NCI-H2196 (cell line): ENCODE results near the gene BBX.

Experiments
- DNase-seq: peaks from one replicate; lab custom pipeline; 2025; ENCODE audit not compliant: unreplicated experiment; lab: John Stamatoyannopoulos, UW

Gene BBX

DNA sequence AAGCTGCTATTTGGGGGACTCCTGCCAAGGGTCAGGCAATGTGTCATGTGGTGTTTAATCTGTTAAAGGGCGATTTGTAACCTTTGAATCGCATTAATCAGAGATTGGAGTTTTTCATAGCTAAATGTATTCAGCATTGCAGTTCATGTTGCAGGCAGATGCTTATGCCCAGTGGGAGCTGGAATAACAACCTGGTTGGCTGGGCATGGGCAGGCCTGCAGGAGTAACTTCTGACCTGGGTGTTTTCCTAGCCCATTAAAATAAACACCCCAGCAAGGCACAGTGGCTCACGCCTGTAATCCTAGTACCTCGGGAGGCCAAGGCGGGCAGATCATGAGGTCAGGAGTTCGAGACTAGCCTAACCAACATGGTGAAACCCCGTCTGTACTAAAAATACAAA lies 268.7 kb downstream of the BBX start:
- no peak for DNase-seq

DNA sequence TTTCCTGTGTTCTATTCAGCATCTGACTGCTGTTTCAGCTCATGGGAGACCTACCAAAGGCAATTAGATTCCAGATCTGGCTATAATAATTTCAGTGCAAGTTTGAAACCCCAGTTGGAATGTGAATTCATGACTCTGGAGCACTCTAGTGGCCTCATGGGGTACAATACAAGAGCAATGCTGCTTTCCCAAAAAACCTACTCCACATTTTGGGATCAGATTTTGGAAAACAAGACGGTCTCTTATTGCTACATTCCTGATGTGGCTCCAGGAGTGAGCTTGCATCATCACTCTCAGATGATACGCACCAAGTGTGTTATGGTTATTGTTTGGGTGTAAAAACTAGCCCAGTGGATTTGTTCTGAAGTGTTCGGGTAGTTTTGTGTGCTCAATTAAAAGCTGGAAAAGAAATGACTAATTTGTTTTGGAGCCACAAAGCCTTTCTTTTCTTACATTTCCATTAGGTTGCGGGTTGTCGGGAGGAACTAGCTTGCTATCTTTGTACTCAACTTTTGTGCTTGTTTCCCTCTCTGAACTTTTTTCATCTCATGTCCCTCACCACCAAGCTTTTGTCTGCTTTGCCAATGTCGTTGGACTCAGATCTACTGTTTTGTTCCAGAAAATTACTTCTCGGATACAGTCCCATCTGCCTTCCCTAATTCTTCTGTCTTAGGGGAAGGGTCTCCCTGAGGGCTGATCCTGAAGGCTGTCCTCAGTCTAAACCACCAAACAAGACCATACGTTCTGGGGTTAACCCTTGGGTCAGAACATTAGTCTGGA lies 272.1 kb downstream of the BBX start:
- no peak for DNase-seq

DNA sequence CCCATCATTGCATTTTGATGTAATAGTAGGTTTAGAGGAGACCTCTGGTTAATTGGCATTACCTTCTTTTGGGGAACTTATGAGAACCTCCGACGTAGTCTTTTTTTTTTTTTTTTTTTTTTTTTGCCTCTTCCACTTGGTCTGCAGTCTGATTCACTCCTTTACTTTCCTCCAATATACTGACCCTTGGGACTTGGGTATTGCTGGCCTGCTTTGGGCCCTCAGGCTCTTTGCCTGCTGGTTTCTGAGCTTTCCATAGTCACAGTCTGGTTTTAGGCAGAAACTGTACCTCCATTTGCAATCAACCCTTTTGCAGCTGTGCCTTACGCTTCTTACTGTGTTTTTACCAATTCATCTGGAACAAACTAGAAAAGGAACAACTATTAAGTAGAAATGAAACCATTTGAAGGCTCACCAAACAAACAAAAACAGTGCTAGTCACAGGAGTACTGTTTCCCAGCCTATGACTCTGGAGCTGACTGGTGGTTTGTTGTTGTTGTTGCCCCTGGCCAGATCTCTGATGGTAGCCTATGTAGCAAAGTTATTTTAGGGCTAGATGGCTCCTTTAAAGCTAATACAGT lies 272.8 kb downstream of the BBX start:
- no peak for DNase-seq

DNA sequence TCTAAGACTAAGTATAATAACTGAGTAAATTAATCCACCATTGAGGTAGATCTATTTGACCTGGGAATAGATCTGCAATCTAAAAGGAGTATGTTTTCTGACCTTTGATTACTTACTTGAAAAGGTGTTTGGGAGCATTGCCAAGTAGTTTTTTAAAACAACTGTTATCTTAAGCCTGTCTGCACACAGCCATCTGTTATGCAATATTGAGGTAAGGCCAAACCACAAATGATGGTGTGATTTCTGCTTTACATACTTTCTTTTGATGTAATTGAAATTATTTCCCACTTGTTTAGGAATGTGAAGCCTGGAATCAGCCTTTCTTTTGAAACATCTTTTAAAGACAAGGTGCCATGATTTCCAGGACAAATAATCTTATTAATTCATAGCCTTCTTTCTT lies 274.0 kb downstream of the BBX start:
- no peak for DNase-seq

DNA sequence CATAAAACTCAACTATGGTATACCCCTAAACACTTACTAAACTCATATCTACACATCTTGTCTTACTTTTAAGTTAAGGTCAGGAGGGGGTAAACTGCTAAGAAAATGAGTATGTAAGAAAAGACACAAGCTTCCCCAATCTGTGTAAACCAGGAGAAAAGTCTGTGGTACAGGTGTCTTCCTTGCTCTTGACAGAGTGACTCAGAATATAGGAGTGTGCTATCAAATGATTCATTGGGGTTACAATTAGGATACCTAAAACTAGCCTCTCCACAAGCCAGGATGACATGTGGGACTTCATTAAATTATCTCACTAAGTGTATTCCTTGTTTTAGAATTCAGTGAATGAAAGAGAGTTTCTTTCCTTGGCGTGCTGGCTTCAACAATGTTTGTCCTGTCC lies 274.8 kb downstream of the BBX start:
- no peak for DNase-seq

DNA sequence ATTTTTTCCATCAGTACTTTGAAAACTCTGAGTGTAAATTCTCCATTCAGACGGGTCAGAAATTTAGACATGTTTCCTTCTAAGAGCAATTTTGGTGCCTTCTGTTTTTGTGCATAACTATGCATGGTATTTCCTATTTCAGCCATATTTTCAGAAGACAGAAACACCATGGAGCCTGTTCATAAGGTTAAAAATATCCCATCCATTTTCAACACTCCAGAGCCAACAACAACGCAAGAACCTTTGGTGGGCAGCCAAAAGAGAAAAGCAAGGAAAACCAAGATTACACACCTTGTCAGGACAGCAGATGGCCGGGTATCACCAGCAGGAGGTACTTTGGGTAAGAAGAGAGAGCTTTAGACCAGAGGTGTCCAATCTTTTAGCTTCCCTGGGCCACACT lies 275.6 kb downstream of the BBX start:
- no peak for DNase-seq

DNA sequence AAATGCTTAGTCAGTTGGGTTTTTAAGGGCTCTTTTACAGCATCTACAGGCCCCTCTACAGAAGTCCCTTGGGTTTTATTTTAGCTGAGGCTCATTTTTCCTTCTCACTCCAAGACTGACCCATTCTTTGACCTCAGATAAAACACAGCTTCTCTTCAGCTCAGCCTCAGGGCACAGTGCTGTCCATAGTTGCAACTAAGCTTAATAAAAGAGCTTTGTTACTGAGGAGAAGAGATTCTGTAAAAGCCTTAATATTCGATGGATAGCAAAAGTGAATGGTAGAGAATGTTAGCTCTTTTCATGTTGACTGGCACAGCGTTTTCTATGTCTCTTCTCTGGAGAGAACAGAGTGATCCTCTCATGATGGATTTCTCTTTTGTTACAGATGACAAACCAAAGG lies 277.9 kb downstream of the BBX start:
- no peak for DNase-seq

DNA sequence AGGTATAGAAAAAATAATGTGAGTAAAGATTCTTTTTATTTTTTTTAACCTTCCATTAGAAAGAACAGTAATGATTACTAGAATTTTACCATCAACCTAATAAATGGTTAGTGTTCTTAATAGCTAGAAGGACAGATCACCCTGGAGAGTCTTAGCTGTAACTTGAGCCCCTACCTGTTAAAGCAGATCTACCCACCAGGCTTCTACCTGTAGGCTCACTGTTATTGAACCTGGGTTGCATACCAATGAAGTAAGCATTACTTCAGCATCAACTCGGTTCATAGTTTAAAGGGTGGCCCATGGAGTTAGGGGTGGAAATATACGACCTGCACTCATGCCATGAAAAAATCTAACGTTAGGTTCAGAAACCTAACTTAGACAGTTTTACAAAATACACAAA lies 280.4 kb downstream of the BBX start:
- no peak for DNase-seq

DNA sequence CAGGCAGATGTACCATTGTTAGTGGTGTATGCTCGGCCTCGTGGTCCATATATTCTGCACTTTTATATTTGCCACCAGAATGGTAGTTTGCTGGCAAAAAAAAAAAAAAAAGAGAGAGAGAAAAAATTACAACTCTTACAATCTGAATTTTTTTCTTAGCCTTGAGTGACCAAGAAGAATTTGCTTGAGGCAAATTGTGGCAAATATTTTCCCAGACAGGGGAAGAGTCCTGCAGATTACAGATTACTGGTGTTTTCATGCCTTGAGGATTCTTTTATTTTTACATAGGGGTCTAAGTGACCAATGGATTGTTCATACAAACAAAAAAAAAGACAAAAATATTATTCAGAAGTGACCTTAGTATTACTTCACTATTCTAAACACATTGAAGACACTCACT lies 283.3 kb downstream of the BBX start:
- no peak for DNase-seq

DNA sequence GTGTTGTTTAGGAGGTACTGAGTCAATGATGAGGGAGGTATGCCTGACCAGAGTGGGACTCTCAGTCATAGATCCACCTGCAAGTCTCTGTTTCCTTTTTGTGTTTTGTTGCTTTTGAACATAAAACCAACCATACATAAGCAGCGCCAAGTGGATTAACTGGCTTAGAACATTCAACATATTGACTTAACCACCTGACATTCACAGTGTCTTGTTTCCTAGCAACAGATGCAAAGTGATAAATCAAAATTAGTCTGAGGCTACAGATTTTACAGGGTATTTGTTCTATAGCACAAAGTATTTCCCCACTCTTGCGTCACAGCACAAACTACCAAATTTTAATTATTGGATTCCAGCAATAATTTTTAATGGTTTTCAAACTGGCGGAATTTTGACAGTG lies 283.8 kb downstream of the BBX start:
- no peak for DNase-seq

DNA sequence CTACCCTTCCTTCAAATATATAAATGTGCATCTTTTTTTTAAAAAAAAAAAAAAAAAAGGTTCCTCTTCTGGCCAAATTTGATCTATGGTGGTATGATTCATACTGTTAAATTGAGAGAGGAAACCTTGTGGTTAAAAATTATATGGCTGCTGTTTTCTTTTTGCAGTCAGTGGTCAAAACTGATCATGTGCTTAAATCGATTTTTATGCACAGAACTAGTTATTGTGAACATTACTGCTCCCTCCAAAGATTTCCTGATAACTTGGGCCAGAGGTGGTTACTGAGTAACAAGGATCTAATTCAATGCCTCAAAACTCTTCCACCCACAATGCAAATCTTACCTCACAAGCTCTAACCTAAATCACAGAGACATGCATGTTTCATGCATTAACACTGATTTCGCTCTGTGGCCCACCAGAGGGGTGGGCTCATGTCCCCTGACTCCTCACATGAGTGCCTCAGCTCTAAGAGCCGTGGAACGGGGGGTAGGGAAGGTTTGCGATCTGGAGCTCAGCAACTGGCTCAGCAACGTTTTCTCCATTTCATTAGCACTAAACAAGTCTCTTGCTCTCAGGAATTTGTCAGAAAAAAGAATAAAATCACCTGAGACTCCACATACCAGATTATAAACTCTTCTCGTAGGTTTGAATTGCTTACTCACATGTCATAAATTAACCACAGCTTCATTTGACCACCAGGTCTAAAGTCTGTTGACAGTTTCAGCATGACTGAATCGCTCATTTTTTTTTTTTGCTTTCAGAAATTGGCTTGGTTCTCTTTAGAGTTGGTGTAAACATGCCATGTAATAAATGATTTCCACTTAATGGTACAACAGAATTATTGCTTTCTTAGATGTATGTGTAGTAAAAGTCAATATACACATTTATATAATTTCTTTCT lies 287.7 kb downstream of the BBX start:
- DNase-seq, result no peak

DNA sequence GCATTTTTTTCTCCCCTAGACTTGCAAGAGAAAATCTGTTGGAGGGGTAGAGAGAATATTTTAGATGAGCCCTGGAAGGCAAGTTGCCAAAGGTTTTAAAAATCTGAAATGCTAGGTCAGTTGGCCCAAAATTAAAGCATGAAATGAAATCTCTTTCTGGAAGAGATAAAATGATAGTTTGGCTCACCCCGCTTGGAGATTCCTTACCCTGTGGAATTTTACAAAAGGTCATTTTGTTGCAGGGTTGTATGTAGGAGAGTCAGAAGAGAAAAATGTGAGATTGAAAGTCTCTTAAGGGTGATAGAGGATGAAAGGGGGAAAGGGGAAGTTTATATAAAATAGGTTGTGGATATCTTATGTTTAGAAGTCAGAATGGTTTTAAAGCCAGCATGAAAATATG lies 290.3 kb downstream of the BBX start:
- DNase-seq, result no peak

DNA sequence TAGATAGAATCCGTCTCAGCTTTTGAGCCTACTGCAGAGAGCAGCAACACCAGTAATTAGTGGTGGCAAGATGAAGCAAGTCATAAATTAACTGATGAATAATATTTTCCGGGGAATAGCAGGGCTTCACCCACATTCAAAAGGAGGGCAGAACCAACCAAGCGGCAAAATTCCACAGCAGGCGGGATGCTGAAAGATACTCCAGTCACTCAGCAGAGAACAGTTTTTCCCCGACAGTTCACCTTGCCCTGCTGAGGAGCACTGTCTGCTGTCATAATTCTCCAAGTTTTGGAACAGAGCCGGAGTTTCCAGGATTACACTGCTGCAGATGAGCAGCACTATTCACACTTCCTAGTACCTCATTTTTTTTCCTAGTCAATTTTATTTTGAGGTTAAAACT lies 293.3 kb downstream of the BBX start:
- no peak for DNase-seq

DNA sequence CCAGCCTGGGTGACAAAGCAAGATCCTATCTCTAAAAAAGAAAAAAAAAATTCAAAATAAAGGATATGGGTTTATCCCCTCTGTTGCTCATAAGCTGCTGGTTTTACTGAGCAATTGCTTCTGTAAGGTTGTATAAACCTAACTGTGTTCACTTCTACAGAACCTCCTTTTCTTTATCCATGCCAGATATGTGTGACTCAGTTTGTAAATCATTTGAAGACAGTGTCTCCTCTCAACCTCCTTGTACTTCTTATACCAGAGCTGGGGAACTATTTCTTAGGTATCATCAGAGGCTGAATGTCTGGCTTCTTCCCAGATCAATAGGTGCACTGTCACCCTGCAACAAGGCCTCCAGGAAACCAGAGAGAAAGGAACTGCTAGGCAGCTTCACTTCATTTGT lies 294.3 kb downstream of the BBX start:
- DNase-seq, result no peak

DNA sequence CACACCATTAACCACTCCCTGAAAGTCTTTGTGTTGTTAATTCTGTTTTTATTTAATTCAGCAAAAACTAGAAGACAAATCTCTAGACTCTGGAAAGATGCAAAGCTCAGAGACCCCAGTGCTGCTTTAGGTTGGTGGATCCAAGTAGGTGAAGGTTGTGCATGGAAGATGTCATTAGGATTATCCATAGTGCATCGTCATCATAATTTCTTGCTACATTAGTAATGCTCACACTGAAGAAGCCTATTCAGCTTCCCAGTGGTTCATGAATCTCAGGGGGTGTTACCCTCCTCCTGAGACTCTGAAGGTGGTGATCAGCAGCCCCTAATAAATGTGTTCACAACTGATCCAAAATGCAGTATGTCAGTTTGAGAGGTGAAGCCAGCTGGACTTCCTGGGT lies 295.3 kb downstream of the BBX start:
- no peak for DNase-seq

DNA sequence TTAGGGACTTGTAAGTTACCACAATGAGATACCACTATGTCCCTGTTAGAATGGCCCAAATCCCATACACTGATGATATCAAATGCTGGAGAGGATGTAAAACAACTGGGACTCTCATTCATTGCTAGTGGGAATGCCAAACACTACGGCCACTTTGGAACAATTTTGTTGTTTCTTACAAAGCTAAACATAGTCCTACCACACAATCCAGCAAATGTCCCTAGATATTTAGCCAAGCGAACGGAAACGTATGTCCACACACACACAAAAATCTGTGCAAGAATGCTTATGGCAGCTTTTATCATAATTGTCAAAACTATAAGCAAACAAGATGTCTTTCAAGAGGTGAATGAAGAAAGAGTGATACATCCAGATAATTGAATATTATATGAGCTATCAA lies 296.9 kb downstream of the BBX start:
- DNase-seq, result no peak

DNA sequence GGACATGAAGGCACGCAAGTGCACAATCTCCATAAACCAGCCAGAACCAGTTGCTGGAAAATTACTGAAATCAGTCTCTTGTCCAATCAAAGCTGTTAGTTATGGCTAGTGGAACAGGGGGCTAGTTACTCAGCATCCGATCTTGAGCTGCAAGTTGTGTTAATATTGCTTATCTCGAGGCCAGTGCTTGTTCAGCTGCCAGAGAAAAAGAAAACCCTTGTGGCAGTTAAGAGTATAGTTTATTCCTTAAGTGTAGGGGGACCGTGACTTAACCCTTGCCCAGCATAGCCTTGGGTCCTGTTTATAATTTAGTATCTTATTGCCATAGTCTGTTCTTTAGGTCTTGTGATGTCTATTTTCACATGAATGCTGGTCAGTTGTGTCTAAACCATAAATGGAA lies 299.5 kb downstream of the BBX start:
- DNase-seq, result no peak

DNA sequence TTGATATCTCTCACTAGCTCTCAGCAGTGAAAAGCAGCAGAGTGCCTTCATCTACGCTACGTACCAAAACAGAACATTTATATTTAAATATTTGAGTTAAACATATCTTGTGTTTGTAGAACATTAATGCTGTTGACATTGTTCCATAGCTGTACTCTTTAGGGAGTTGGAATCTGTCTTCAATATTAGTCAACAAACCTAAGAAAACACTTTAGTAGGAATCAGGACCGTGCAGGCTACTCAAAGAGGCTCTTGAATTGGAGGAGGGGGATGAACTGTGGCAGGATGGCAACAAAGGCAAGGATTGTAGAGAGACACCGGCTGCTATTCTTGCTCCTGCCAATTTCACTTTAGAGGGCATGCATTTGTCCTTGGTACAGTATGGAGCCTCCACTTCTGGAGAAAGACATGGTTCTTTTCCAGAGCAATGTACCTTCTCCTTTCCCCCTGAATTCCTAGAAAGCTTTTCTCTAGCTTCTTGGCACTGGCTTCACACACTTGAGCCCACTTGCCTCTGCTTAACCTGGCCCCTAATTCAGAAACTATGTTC lies 302.1 kb downstream of the BBX start:
- no peak for DNase-seq

DNA sequence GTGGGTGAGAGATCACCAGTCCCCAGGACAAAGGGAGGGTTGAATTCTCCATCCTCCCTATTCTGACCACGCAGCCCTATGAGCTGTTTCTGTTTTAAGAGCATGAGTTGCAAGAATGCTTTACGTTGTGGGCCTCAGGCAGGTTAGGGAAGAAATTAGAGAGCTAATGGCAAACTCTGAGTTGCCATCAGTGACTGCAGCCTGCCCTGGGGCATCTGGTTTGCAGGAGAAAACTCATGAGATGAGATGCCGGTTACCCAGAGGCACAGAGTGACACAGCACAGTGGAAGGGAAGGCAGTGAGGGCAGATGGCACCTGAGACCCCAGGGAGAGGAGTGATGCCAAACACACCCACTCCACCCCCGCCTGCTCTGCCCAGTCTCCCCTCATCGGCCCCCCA lies 302.8 kb downstream of the BBX start:
- no peak for DNase-seq

DNA sequence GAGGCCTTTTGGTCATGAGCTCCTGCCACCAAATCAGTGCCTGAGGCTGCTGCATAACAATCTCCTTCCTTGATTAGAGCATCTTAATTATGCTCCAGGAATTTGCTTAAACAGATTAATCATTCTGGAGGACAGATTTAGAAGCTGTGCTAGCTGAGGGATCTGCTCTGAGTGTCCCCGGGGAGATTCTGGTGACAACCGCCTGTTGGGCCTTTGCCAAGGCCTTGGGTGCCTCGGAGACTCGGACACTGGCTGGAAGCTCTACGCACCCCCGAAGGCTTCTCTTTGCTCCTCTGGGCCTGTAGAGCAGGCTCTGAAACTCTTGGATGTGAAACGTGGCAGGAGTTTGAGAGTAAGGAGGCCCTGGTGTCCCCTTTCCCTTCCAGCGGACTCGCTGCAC lies 304.0 kb downstream of the BBX start:
- no peak for DNase-seq

DNA sequence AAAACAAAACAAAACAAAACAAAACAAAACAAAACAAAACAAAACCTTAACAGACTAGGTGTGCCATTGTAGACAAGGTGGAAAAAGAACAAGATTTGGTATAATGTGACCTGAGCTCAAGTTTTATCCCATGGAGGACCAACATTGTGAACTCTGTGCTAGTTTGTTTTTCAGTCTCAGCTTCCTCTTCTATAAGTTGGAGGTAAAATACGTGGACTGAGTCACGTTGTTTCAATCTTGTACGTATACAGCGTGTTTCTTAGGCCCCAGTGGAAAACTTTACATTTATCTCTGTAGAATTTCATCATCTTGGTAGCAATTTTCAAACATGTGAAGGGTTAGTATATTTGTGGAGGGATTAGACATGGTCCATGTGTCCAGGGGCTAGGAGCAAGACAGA lies 306.4 kb downstream of the BBX start:
- DNase-seq, result no peak

DNA sequence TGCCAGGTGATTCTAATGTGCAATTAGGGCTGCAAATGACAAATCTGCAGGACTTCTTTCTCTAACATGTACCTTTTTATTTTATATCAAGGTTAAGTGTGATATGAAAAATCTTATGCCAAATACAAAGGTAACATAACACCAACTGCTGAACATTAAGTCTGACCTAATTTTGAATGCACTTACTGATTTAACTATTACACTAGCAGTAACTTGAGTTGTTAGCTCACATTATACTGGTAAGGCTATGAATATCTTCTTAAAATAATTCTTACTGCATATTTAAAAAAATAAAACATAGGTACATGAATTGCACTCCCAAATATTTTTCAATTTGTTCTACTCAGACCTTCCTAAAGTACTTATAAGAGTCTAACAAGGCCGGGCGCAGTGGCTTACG lies 308.8 kb downstream of the BBX start:
- no peak for DNase-seq
